HepG2 (cell line): Measurements from ENCODE around the gene TGM1. TPM values are rescaled to one million over a fixed set of nuclear protein-coding genes. Genes with fewer than 3 reads are reported as not detected.

Source experiments
- ATF7 ChIP-seq, 2 experiments: fragments of 450-650 bp in 1 of 2; sonication (generic) in 1 of 2; formaldehyde crosslinking in 1 of 2; IDR thresholded peaks; 2 replicates each; pipeline versions ENCODE4 v1.4.0 to v1.6.1; 2016 to 2020; ENCODE audit warnings: antibody characterized with exemption in 1 of 2, mild to moderate bottlenecking in 1 of 2, missing genetic modification reagents in 1 of 2
- CAMTA2 ChIP-seq: sonication (generic); formaldehyde crosslinking; IDR thresholded peaks from 2 replicates; pipeline ENCODE4 v1.4.0; 2020; ENCODE audit warnings: mild to moderate bottlenecking, missing genetic modification reagents, borderline replicate concordance
- CBX1 ChIP-seq: IDR thresholded peaks from one replicate; pipeline ENCODE4 v1.6.1; 2016; ENCODE audit warnings: antibody characterized with exemption, low read depth
- CEBPG ChIP-seq: IDR thresholded peaks from 2 replicates; pipeline ENCODE4 v1.6.1; 2016
- GZF1 ChIP-seq: sonication (generic); formaldehyde crosslinking; IDR thresholded peaks from 2 replicates; pipeline ENCODE4 v1.5.1; 2020; ENCODE audit warnings: mild to moderate bottlenecking, missing genetic modification reagents
- JARID2 ChIP-seq: sonication (generic); formaldehyde crosslinking; IDR thresholded peaks from 2 replicates; pipeline ENCODE4 v1.8.1; 2023; ENCODE audit warnings: missing genetic modification reagents, inconsistent platforms; ENCODE audit not compliant: insufficient replicate concordance
- KDM4B ChIP-seq: sonication (generic); formaldehyde crosslinking; IDR thresholded peaks from 2 replicates; pipeline ENCODE4 v1.4.0; 2020; ENCODE audit warnings: missing genetic modification reagents
- KLF12 ChIP-seq: sonication (generic); formaldehyde crosslinking; IDR thresholded peaks from 2 replicates; pipeline ENCODE4 v1.4.0; 2020; ENCODE audit warnings: missing genetic modification reagents, borderline replicate concordance
- KLF6 ChIP-seq: IDR thresholded peaks from 2 replicates; pipeline ENCODE4 v1.8.0; 2016; ENCODE audit warnings: missing biosample characterization, missing genetic modification reagents
- MED1 ChIP-seq: sonication (generic); formaldehyde crosslinking; IDR thresholded peaks from 2 replicates; pipeline ENCODE4 v1.4.0; 2020; ENCODE audit warnings: missing genetic modification reagents
- MED8 ChIP-seq: sonication (generic); formaldehyde crosslinking; IDR thresholded peaks from 2 replicates; pipeline ENCODE4 v1.8.1; 2023; ENCODE audit warnings: mild to moderate bottlenecking, missing genetic modification reagents; ENCODE audit not compliant: insufficient replicate concordance
- NFIC ChIP-seq: IDR thresholded peaks from 2 replicates; pipeline ENCODE4 v1.6.1; 2012; ENCODE audit warnings: mild to moderate bottlenecking, low read length, inconsistent platforms
- RFX1 ChIP-seq: fragments of 450-650 bp; IDR thresholded peaks from 2 replicates; pipeline ENCODE4 v1.6.1; 2017
- SIX4 ChIP-seq: sonication (generic); formaldehyde crosslinking; IDR thresholded peaks from 2 replicates; pipeline ENCODE4 v1.4.0; 2020; ENCODE audit warnings: missing genetic modification reagents
- TBX2 ChIP-seq: sonication (generic); formaldehyde crosslinking; IDR thresholded peaks from 2 replicates; pipeline ENCODE4 v1.5.0; 2020; ENCODE audit warnings: missing genetic modification reagents, mild to moderate bottlenecking, borderline replicate concordance
- TCF7L2 ChIP-seq: IDR thresholded peaks from 2 replicates; pipeline ENCODE4 v1.6.1; 2011; ENCODE audit warnings: mild to moderate bottlenecking, low read depth, low read length, moderate library complexity
- TP53 ChIP-seq: sonication (generic); formaldehyde crosslinking; conservative IDR thresholded peaks from 2 replicates; pipeline ENCODE4 v1.4.0; 2020; ENCODE audit warnings: missing genetic modification reagents
- ZNF101 ChIP-seq: sonication (generic); formaldehyde crosslinking; IDR thresholded peaks from 2 replicates; pipeline ENCODE4 v1.4.0; 2020; ENCODE audit warnings: mild to moderate bottlenecking, low read depth, missing genetic modification reagents, borderline replicate concordance
- ZNF383 ChIP-seq: sonication (generic); formaldehyde crosslinking; IDR thresholded peaks from 2 replicates; pipeline ENCODE4 v1.4.0; 2020; ENCODE audit warnings: missing genetic modification reagents, mild to moderate bottlenecking, borderline replicate concordance
- ZNF496 ChIP-seq: sonication (generic); formaldehyde crosslinking; IDR thresholded peaks from 2 replicates; pipeline ENCODE4 v1.8.1; 2023; ENCODE audit warnings: mild to moderate bottlenecking, moderate library complexity, missing genetic modification reagents; ENCODE audit not compliant: insufficient replicate concordance
- ZNF563 ChIP-seq: sonication (generic); formaldehyde crosslinking; IDR thresholded peaks from 2 replicates; pipeline ENCODE4 v1.8.0; 2022; ENCODE audit warnings: mild to moderate bottlenecking, moderate library complexity, missing genetic modification reagents
- ZNF569 ChIP-seq: sonication (generic); formaldehyde crosslinking; IDR thresholded peaks from 2 replicates; pipeline ENCODE4 v1.5.0; 2020; ENCODE audit warnings: mild to moderate bottlenecking, missing genetic modification reagents, moderate library complexity, borderline replicate concordance
- ZNF577 ChIP-seq: sonication (generic); formaldehyde crosslinking; IDR thresholded peaks from 2 replicates; pipeline ENCODE4 v1.4.0; 2020; ENCODE audit warnings: mild to moderate bottlenecking, low read depth, missing genetic modification reagents, borderline replicate concordance
- ZNF816 ChIP-seq: sonication (generic); formaldehyde crosslinking; IDR thresholded peaks from 2 replicates; pipeline ENCODE4 v1.8.0; 2022; ENCODE audit warnings: missing genetic modification reagents, mild to moderate bottlenecking, borderline replicate concordance
- ZSCAN29 ChIP-seq: sonication (generic); formaldehyde crosslinking; conservative IDR thresholded peaks from 2 replicates; pipeline ENCODE4 v1.4.0; 2020; ENCODE audit warnings: mild to moderate bottlenecking, missing genetic modification reagents
- polyA plus RNA-seq, 8 experiments: library from polyadenylated mRNA; depleted of rRNA in 3 of 8; stranded (reverse) in 7 of 8; unstranded in 1 of 8; fragments of >200 nt; fragmentation: Illumina TruSeq in 4 of 8; extraction: Trizol in 4 of 8; gene quantifications; 2 replicates each; pipeline versions ENCODE4 v1.2.1 to v1.2.3, GENCODE V29; 2011 to 2016; ENCODE audit warnings: low read depth in 4 of 8, missing spikeins in 1 of 8, mixed read lengths in 1 of 8; ENCODE audit not compliant: insufficient read depth in 1 of 8
- total RNA-seq, 5 experiments: library from RNA; depleted of rRNA; stranded (reverse); fragments of >200 nt; fragmentation: Illumina TruSeq; extraction: Trizol; gene quantifications; 2 replicates each; pipeline ENCODE4 v1.2.3, GENCODE V29; 2016; ENCODE audit warnings: low read depth in 1 of 5
- TF ChIP-seq, protein P1 (sequence below): sonication (generic); formaldehyde crosslinking; IDR thresholded peaks from 2 replicates; pipeline ENCODE4 v1.4.0; 2020; ENCODE audit warnings: mild to moderate bottlenecking, missing genetic modification reagents

TGM1 gene
- total and polyA plus RNA-seq, 2 of the 13 experiments (the other 11 are each of a cell fraction or from before 2014, with no cell fraction given), result 3.2 to 10.6 TPM

DNA sequence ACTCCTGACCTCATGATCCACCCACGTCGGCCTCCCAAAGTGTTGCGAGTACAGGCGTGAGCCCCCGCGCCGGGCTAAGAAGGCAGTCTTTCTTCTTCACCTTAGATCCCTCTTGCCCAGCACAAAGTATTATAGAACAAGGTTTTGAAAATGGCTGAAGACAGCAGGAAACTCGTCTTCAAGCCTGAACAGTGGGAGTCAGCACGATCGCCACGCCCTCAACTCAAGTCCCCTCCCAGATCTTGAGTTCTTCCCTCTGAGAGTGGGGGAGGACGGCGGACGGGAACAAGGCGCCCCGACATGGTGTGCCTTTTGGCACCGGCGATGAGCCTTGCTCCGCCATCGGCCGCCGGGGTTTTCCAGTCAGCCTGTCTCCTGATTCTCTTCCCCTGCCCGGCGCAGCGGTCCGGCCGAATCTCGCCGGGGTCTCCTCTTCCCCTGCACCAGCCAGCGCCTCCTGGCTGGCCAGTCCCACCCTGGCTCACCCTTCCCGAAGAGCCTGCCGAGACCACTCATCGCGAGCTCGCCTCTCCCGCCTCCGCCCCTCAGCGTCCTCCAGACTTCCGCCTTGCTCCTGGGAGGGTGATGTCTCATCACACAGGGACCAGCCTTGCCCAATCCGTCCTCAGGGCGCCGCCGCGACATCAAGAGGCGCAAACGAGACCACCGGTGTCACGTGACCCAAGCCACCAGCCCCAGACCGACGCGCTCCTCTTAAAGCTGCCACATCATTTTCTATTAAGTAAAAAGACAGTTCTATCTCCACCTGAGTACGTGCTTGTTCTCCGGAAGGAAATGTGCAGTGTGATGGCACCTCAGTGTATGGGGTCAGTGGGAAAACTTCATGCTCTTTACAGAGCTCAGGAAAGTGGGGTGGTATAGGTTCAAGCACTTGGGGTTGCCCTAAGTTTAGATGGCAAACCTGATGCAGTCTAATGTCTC, 49.8 kb downstream of the TGM1 start, which contains the start of gene CHMP4A (continued):
- TF ChIP-seq ZNF496 (CRISPR knock-in tag), result no peak
- peak; percentile 92 for TF ChIP-seq CEBPG (CRISPR knock-in tag)
- peak; percentile 100; the same call in 1 of the 2 replicates for TF ChIP-seq ZNF383 (CRISPR knock-in tag)
- no peak; the same call in 1 of the 2 replicates for TF ChIP-seq CAMTA2 (CRISPR knock-in tag)
- peak; percentile 98; the same call in 1 of the 2 replicates for TF ChIP-seq ZNF569
- peak; percentile 93; the same call in 1 of the 2 replicates for TF ChIP-seq ZNF563 (CRISPR knock-in tag)
- peak; percentile 97 for TF ChIP-seq ZSCAN29 (CRISPR knock-in tag)
- TF ChIP-seq MED8 (CRISPR knock-in tag), result peak; percentile 88
- no peak for TF ChIP-seq ZNF816 (CRISPR knock-in tag)
- TF ChIP-seq SIX4 (CRISPR knock-in tag), result peak; percentile 79
- TF ChIP-seq KDM4B, result peak; percentile 99
- peak; percentile 47 for TF ChIP-seq JARID2 (CRISPR knock-in tag)
- no peak for TF ChIP-seq RFX1
- peak; percentile 91 for TF ChIP-seq MED1 (CRISPR knock-in tag)
- TF ChIP-seq TBX2 (CRISPR knock-in tag), result peak; percentile 96
- peak; percentile 99 for TF ChIP-seq KLF6 (CRISPR knock-in tag)
- TF ChIP-seq NFIC, result no peak
- TF ChIP-seq, protein P1, sequence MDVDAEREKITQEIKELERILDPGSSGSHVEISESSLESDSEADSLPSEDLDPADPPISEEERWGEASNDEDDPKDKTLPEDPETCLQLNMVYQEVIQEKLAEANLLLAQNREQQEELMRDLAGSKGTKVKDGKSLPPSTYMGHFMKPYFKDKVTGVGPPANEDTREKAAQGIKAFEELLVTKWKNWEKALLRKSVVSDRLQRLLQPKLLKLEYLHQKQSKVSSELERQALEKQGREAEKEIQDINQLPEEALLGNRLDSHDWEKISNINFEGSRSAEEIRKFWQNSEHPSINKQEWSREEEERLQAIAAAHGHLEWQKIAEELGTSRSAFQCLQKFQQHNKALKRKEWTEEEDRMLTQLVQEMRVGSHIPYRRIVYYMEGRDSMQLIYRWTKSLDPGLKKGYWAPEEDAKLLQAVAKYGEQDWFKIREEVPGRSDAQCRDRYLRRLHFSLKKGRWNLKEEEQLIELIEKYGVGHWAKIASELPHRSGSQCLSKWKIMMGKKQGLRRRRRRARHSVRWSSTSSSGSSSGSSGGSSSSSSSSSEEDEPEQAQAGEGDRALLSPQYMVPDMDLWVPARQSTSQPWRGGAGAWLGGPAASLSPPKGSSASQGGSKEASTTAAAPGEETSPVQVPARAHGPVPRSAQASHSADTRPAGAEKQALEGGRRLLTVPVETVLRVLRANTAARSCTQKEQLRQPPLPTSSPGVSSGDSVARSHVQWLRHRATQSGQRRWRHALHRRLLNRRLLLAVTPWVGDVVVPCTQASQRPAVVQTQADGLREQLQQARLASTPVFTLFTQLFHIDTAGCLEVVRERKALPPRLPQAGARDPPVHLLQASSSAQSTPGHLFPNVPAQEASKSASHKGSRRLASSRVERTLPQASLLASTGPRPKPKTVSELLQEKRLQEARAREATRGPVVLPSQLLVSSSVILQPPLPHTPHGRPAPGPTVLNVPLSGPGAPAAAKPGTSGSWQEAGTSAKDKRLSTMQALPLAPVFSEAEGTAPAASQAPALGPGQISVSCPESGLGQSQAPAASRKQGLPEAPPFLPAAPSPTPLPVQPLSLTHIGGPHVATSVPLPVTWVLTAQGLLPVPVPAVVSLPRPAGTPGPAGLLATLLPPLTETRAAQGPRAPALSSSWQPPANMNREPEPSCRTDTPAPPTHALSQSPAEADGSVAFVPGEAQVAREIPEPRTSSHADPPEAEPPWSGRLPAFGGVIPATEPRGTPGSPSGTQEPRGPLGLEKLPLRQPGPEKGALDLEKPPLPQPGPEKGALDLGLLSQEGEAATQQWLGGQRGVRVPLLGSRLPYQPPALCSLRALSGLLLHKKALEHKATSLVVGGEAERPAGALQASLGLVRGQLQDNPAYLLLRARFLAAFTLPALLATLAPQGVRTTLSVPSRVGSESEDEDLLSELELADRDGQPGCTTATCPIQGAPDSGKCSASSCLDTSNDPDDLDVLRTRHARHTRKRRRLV (CRISPR knock-in tag), result peak; percentile 97
- no peak for TF ChIP-seq ATF7 (IDR thresholded peaks at IDR 0.05)
- peak; percentile 85 for TF ChIP-seq ATF7 (CRISPR knock-in tag; IDR thresholded peaks at IDR 0.05)
- no peak for TF ChIP-seq TCF7L2
- TF ChIP-seq GZF1 (CRISPR knock-in tag), result peak; percentile 67
- peak; percentile 93; the same call in 1 of the 2 replicates for TF ChIP-seq TP53
- peak; percentile 99 for TF ChIP-seq KLF12
- peak; percentile 95 for TF ChIP-seq CBX1
- TF ChIP-seq ZNF101, result 0 out of 2 replicates have a peak, but pooled peaks have one; percentile 82
- TF ChIP-seq ZNF577 (CRISPR knock-in tag), result peak; percentile 50; the same call in 1 of the 2 replicates
